ENCODE results near the gene COQ4.

- TF ChIP-seq CTCF (IDR thresholded peaks at IDR 0.05; ENCODE audit: low read length) (no peak), EZH2phosphoT487 (IDR thresholded peaks at IDR 0.05; ENCODE audit: low read length) (no peak), EZH2 (optimal IDR thresholded peaks at IDR 0.05; ENCODE audit: low read depth, low read length) (no peak)
These were observed 18.3 kb upstream of the COQ4 start for GRCh38 chr9:128304136-128304970.

Data from MM.1S (cell line).